NCI-H1694 (cell line): ENCODE measurements around the gene TOP3A.
"Not testable (repeated sequence)": the region's sequence is repeated elsewhere in the genome, so short reads cannot be mapped to it uniquely, and the experiment has no call there.

Experiments used
- DNase-seq: peaks from one replicate; lab custom pipeline; 2025; lab: John Stamatoyannopoulos, UW

TOP3A gene, protein sequence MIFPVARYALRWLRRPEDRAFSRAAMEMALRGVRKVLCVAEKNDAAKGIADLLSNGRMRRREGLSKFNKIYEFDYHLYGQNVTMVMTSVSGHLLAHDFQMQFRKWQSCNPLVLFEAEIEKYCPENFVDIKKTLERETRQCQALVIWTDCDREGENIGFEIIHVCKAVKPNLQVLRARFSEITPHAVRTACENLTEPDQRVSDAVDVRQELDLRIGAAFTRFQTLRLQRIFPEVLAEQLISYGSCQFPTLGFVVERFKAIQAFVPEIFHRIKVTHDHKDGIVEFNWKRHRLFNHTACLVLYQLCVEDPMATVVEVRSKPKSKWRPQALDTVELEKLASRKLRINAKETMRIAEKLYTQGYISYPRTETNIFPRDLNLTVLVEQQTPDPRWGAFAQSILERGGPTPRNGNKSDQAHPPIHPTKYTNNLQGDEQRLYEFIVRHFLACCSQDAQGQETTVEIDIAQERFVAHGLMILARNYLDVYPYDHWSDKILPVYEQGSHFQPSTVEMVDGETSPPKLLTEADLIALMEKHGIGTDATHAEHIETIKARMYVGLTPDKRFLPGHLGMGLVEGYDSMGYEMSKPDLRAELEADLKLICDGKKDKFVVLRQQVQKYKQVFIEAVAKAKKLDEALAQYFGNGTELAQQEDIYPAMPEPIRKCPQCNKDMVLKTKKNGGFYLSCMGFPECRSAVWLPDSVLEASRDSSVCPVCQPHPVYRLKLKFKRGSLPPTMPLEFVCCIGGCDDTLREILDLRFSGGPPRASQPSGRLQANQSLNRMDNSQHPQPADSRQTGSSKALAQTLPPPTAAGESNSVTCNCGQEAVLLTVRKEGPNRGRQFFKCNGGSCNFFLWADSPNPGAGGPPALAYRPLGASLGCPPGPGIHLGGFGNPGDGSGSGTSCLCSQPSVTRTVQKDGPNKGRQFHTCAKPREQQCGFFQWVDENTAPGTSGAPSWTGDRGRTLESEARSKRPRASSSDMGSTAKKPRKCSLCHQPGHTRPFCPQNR

DNA sequence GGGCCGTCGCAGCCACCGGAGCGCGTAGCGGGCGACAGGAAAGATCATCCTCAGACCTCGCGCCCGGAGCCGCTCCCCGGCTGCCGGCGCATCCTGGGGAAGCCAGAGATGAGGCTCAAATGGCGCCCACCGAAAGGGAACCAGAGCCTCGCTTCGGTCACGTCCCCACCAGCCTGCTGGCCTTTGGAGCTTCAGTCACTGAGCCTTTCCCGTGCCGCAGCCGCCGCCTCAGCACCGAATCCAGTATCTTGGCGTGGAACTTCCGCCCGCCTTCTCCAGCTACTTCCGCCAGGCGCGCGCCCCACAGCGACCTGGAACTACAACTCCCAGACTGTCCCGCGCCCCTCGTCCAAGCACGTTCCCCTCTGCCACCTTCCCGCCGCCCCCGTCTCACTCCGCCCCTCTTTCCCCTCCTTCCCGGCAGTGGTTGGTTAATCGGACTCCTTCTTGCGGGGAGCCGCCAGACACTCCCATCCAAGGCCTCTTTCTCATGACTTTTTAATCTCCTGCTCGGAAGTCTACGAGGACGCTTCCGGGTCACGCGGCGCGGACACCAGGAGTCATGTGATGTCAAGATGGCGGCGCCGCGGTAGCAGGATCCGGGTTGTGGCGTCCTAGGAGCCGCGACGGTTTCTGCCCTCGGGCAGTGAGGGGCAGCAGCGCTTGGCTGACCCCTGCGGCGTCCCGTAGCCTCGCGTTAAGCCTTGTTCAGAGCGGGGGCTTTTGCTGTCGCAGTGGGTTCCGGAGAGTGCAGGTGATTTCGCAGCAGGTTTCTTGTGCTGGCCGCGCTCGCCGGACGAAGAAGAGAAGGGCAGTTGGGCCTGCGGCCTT is at the start of gene TOP3A, which contains the start of gene SMCR8:
TOP3A (minus strand) TSS at position 264 of the 831 bp plus-strand sequence; CDS start at position 48, 216 bp downstream.
SMCR8 (plus strand) TSS at position 563 of the 831 bp plus-strand sequence. CDS start 497 bp downstream, outside the sequence.
- peak; percentile 89 for DNase-seq

DNA sequence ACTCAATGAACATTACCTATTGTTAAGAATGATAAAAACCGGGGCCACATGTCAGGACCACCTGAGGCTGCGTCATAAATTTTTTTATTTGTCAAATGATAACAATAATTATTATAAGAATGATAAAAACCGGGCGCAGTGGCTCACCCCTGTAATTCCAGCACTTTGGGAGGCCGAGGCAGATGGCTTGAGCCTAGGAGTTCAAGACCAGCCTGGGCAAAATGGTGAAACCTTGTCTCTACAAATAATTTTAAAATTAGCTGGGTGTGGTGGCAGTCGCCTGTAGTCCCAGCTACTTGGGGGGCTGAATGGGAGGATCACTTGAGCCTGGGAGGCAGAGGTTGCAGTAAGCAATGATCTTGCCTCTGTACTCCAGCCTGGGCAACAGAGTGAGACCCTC is 49.4 kb upstream of the TOP3A start:
- DNase-seq = no peak

DNA sequence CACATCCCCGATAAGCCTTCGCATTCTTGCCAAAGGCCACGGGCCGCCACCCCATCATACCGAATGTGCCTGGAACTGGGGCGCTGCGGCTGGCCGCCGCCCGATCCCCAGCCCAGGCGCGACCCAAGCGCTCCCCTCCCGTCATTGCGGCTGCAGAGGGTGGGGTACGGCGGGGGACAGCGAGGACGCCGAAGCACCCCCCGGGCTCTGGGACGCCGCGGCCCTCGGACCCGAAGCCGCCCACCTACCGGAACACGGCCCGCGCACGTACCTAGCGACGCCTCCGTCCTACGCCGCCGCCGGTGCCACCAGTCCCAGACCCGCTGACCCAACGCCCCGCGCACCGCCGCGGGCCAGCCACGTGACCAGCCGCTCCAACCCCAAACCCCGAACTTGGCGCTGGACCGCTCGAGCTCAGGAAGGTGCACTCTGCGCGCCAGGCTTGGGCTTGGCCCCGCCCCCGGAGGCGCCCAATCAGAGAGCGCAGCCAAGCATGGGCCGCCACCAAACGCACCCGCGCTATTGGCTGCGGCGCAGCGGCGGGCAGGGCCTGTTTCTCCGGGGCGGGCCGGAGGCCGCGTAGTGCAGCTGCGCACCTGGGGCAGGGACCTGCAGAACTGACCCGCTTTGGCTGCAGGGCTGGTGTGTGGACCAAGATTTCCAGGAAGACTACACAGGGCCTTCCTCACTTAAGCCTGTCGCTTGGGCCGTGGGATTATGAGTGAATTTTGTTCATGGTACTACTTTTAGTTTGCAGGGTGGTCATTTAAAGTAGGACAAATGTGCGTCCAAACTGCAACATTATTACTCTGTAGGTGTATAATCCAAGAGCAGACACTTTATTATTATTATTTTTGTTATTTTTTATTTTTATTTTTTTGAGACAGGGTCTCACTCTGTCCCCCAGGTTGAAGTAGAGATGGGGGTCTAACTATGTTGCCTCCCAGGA is 48.6 kb upstream of the TOP3A start, which contains the start of gene SHMT1:
SHMT1 (minus strand) TSS at position 450 of the 949 bp plus-strand sequence. CDS start 7,569 bp downstream, outside the sequence.
- peak; percentile 79 for DNase-seq

DNA sequence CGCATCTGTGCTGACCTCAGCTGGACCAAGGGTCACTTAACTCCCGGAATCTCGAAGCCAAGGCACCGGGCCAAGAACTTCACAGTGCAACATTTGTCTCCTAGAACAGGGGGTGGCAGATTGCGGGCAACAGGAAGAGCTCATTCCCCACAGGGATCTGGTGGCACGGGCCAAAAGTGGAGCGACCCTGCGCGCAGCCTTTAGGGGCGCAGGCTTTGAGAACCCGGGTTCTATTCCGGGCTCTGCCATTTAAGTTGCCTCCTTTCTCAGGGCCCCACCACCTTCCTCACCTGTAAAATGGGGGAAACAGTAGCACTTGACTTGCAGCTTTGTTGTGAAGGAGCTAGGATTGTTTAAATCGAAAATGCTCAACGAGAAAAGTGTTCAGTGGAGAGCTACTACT is 47.9 kb upstream of the TOP3A start:
- DNase-seq = no peak

DNA sequence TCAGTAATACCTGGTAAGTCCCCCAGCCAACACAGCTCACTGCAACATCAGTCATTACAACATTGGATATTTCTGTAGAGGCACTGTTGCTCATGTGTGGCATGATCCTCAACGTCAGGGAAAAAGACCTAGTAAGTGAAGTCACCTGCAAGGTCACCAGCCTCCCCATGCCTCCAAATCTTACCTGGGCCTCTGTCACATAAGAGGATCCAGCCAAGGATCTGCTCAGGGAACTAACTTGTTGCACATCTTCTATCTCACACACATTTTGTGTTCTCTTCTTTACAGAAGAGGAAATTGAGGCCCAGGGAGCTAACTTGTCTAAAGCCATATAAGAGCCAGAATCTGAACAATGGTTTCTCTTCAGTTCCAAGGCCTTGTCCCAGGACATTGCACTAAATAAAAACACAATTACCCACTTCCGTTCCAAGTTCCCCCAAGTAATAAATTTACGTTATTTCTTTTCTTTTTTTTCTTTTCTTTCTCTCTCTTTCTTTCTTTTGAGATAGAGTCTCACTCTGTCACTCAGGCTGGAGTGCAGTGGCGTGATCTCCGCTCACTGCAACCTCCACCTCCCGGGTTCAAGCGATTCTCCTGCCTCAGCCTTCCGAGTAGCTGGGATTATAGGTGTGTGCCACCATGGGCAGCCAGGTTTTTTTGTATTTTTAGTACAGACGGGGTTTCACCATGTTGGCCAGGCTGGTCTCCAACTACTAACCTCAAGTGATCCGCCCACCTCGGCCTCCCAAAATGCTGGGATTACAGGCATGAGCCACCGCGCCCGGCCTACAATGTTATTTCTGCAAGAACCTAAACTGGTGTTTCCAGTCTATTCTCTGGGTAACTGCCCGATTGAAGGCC is 47.3 kb upstream of the TOP3A start:
- no peak for DNase-seq

DNA sequence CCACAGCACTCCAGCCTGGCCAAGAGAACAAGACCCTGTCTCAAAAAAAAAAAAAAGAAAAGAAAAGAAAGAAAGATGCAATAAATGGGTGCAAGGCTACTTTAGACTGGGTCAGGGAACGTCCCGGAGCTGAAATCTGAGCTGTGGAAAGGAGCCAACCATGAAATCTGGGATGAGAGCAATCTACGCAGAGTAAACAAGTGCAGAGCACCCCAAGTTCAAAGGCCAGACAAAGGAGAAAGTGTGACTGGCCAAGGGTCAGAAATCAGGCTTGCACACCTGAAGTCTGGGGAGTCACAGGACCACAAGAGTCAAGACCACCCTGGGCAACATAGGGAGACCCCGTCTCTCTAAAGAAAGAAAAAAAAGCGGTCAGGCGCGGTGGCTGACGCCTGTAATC is 45.7 kb upstream of the TOP3A start:
- no peak for DNase-seq

DNA sequence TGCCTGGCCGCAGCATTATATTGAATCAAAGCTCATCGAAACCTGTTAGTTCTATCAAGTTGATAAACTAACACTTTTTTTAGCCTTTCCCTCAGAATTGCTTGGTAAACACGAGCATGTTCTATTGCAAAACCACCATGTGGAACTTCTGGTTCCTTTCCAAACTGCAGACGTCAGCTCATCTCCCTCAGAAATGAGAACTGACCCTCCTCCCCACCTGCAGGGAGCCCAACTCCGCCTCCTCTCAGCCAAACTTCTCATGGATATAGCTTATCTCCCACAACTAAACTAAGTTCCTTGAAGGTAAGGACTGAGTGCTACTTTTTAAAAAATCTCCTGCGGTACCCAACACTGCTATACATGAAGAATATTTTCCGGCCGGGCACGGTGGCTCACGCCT is 41.8 kb upstream of the TOP3A start:
- no peak for DNase-seq

DNA sequence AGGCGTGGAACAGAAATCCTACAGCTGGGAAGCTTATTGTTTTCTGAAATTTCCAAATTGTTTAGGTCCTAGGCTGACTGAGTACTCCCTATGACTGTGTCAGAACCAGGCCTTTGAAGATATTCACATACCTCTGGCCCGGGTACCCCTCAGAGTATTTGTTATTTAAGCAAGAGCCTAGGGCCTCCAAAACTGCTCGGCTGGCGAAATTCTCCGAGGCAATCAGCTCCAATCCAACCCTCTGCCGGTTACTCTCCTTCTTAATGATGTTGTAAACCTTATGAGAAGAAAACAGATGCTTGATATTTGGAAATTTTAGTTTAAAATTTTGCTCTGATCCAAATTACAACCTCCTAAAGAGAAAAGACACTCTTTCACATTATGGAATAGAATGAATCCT is 38.7 kb upstream of the TOP3A start:
- no peak for DNase-seq

DNA sequence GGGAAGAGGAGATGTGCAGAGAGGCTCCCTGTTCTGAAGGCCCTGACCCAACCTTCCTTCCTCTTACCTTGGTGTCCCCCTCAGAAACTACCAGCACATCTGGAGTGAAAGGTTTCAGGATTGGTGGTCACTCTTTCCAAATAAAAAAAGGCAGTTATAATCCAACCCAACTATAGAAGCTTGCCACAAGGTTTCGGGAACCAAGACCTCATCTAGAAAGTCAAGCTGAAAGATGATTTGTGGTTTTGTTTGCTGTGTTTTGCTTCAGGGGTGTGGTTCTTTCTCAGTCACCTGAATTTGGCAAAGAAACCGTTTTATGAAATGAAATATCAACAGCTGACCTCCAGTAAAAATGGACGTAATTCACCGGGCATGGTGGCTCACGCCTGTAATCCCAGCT is 29.2 kb upstream of the TOP3A start:
- no peak for DNase-seq

DNA sequence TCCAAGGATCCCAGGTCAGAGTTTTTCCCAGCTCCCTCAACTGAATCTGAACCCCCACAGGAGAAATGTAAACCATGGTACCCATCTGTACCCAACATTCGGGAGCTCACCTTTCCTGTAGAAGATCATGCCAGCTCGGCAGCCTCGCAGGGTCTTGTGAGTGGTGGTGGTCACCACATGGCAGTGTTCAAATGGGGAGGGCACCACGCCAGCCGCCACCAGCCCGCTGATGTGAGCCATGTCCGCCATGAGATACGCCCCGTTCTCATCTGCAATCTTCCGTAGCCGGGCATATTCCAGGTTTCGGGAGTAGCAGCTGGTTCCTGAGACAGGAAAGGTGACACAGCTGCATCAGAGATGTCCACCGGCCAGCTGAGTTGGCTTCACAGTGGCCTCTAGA is 25.1 kb upstream of the TOP3A start:
- DNase-seq = no peak

DNA sequence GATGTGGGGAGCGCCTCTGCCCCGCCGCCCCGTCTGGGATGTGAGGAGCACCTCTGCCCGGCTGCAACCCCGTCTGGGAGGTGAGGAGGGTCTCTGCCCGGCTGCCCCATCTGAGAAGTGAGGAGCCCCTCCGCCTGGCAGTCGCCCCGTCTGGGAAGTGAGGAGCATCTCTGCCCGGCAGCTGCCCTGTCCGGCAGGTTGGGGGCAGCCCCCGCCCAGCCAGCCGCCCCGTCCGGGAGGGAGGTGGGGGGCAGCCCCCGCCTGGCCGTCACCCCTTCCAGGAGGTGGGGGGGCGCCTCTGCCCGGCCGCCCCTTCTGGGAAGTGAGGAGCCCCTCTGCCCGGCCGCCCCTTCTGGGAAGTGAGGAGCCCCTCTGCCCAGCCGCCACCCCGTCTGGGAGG is 23.4 kb upstream of the TOP3A start:
- not testable (repeated sequence) for DNase-seq

DNA sequence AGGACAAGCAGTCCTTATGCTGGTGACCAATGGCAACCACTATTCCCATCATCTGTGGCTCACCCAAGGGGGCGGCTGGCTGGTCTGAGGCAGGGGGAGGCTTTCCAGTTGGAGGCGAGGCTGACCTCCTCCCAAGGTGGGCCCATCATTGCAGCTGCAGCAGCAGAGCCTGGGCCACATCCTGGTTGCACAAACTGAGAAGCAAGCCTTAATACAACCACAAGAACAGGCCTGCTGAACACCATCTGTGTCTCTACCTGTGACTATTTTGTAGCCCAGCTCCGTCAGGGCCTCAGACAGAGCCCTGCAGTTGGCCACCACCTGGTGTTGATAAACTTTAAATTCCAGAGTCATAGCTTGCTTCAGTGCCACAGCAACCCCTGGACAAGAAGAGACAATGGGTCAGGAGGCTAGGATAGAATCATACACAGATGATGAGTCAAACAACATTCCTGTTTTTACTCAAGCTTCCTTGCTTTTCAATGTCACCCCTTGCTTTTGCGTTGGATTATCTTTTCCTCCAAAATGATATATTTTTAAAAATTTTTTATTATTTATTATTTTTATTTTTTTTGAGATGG is 18.2 kb upstream of the TOP3A start:
- no peak for DNase-seq

DNA sequence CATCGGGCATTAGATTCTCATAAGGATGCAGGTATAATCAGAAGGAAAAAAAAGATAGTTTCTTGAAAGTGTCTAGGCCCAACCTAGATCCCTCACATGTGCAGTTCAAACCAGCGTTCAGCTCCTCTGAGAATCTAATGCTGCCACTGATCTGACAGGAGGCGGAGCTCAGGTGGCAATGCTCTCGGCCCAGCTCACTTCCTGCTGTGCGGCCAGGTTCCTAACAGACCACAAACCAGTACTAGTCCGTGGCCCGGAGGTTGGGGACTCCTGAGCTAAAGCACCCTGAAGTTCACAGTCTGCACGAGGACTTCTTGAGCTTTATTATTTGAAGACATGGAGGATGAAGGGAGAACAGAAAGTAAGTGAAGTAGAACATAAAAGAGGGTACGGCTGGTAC is 17.1 kb upstream of the TOP3A start:
- DNase-seq = no peak

DNA sequence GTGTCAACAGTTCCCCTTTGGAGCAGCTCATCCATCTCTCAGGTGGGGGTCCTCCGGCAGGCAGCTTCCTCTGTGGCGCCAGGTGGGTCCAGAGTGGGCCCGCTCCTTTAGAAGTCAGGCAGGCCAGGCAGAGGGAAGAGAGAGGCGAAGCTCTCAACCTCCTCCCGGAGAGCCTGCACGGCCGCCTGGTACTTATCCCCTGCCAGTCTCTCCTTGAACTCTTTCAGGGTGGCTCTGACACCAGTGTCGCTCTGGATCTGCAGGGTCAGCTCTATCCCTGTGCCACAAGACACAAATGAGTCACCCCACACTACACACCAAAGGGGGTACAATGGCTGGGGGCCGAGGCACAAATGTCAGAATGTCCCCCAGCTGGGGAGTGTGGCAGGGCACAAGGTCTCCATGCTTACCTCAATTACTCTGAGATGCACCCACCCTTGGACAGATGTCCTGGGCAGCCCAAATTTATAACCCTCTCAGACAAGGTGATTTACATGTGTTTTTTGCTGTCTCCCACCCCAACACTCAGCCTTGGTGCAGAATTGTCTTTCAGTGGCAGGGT is 13.9 kb upstream of the TOP3A start:
- no peak for DNase-seq

DNA sequence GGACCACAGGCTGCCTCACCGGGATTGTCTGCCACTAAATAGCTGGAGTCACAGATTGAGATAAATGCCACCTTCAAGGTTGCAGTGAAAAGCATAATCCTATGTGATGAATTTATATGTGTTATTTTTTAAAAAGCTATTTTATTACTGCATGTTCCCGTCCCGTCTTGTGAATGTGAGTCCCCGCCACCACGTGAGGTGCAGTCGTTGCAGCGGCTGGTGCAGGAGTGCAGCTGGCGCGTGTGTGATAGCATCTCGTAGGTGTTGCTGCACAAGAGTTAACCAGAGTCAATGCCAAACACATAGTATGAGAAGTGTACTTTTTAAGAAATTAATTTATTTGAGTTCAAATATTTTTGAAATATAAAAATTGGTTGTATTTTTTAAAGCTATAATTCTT is 12.8 kb upstream of the TOP3A start:
- no peak for DNase-seq

DNA sequence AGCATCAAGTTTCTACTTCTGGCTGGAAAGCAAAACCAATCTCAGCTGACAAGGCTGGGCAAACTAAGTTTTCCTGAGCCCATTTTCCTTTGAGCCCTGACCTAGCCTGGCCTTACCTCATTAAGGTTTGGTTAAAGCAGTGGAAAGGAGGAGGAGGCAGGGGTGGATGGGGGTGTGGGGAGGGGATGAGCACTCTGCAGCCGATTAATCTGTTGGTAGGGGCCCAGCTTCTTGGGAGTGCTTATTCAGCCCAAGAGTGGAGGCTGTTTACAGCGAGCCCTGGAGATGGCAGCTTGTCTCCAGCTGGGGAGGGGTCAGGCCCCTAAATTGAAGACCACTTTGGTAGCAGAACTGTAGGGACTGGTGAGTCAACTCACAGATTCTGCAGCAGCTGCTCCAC is 12.3 kb upstream of the TOP3A start:
- DNase-seq = no peak

DNA sequence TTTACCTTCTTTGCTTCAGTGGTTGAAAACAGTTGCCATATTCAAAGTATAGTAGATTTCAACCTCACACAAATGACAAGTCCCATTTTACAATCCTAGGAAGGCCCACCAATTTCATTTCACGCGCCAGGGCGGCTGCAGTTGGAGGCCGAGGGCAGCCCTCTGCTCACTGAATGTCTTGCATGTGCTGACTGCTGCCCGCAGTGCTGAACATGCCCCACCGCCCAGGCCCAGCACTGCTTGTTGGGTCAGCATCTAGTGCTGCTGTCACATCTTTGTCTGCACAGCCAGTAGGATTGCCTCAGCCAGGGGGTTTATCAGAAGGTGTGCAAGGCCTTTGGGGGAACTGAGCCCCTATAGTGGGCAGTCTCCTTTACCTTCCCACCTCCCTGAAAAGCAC is 11.8 kb upstream of the TOP3A start:
- DNase-seq = no peak

DNA sequence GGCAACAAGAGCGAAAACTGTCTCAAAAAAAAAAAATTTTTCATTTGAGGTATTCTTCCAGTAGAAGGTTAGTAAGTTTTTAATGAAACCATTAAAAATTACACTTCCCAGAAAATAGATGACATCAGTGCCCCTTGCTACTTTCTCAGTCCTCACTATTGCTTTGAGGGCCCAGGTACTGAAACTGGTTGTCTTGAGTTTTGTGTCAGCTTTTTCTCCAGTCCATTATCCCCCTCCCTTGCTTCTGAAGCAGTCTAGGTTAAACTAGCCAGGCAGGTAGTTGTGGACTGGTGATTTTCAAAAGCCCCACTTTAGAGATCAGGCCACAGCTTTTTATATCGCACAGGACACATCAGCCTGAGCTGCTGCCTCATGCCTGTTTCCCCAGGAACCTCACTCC is 11.2 kb upstream of the TOP3A start:
- no peak for DNase-seq
